ENCODE results near the gene MAML2.

Gene MAML2

GRCh38 chr11:96063886-96064285, 279.1 kb downstream of the MAML2 start:
- TF ChIP-seq CTCF (IDR thresholded peaks at IDR 0.05; ENCODE audit: low read depth, low read length), result no peak

GRCh38 chr11:96063053-96063452, 279.9 kb downstream of the MAML2 start:
- no peak for TF ChIP-seq CTCF (IDR thresholded peaks at IDR 0.05; ENCODE audit: low read depth, low read length)
- H3K4me3 ChIP-seq (ENCODE audit: low read depth, low read length), result no peak overlapping the region

More at GRCh38 chr11:96063886-96064285, 279.1 kb downstream of the MAML2 start:
- no peak overlapping the region for H3K4me3 ChIP-seq (ENCODE audit: low read depth, low read length)

GRCh38 chr11:96062134-96062533, 280.9 kb downstream of the MAML2 start:
- no peak for TF ChIP-seq CTCF (IDR thresholded peaks at IDR 0.05; ENCODE audit: low read depth, low read length)
- H3K4me3 ChIP-seq (ENCODE audit: low read depth, low read length), result no peak overlapping the region

- no peak for TF ChIP-seq CTCF (IDR thresholded peaks at IDR 0.05; ENCODE audit: low read depth, low read length)
- H3K4me3 ChIP-seq (ENCODE audit: low read depth, low read length), result no peak overlapping the region
Measured at GRCh38 chr11:96061730-96062129, 281.3 kb downstream of the MAML2 start.

GRCh38 chr11:96061069-96061468, 281.9 kb downstream of the MAML2 start:
- no peak overlapping the region for H3K4me3 ChIP-seq (ENCODE audit: low read depth, low read length)
- no peak for TF ChIP-seq CTCF (IDR thresholded peaks at IDR 0.05; ENCODE audit: low read depth, low read length)

GRCh38 chr11:96057502-96057901, 285.5 kb downstream of the MAML2 start:
- H3K4me3 ChIP-seq (ENCODE audit: low read depth, low read length), result no peak overlapping the region
- no peak for TF ChIP-seq CTCF (IDR thresholded peaks at IDR 0.05; ENCODE audit: low read depth, low read length)

GRCh38 chr11:96056576-96056975, 286.4 kb downstream of the MAML2 start:
- H3K4me3 ChIP-seq (ENCODE audit: low read depth, low read length), result no peak overlapping the region
- no peak for TF ChIP-seq CTCF (IDR thresholded peaks at IDR 0.05; ENCODE audit: low read depth, low read length)

Measured in WI38 (cell line).